NCI-H2171 (cell line): ENCODE results near the gene SHANK3.

Experiments used
- DNase-seq: peaks from one replicate; lab custom pipeline; 2025; lab: John Stamatoyannopoulos, UW

The SHANK3 gene

GRCh38 chr22:50712341-50713007 lies 39.9 kb downstream of the SHANK3 start:
- no peak for DNase-seq

- DNase-seq: no peak
Measured at GRCh38 chr22:50713008-50713385, 40.4 kb downstream of the SHANK3 start.

GRCh38 chr22:50713571-50714056 lies 41.0 kb downstream of the SHANK3 start:
- DNase-seq: no peak

- DNase-seq: no peak
Measured at GRCh38 chr22:50714150-50714549, 41.5 kb downstream of the SHANK3 start.

GRCh38 chr22:50714631-50715179 lies 42.1 kb downstream of the SHANK3 start:
- DNase-seq: no peak

- DNase-seq: no peak
Measured at GRCh38 chr22:50715250-50715649, 42.6 kb downstream of the SHANK3 start.

GRCh38 chr22:50715776-50716175 lies 43.2 kb downstream of the SHANK3 start:
- DNase-seq: no peak

- no peak for DNase-seq
Measured at GRCh38 chr22:50716290-50717024, 43.8 kb downstream of the SHANK3 start.

- no peak for DNase-seq
Measured at GRCh38 chr22:50717709-50718351, 45.2 kb downstream of the SHANK3 start.

GRCh38 chr22:50718352-50718709 lies 45.7 kb downstream of the SHANK3 start:
- DNase-seq: no peak

- no peak for DNase-seq
Measured at GRCh38 chr22:50719814-50720300, 47.2 kb downstream of the SHANK3 start.

- no peak for DNase-seq
Measured at GRCh38 chr22:50720301-50721256, 48.0 kb downstream of the SHANK3 start.

- DNase-seq: no peak
Measured at GRCh38 chr22:50721257-50721844, 48.7 kb downstream of the SHANK3 start.

GRCh38 chr22:50722048-50722701 lies 49.6 kb downstream of the SHANK3 start:
- no peak for DNase-seq
